PC-9 (cell line): ENCODE results near the gene SCNN1G. TPM values are rescaled to one million over a fixed set of nuclear protein-coding genes. Genes with fewer than 3 reads are reported as not detected.

Experiments
- BruUV-seq: library from RNA; stranded (reverse); fragments of 400-500 nt; replicated peaks from 2 replicates; lab custom pipeline; 2021; lab: Mats Ljungman, UMichigan
- CTCF ChIA-PET: fragments of 300-600 bp; sonication (Branson Sonifier 250); formaldehyde crosslinking; loops from one replicate; lab custom pipeline; 2022; ENCODE audit warnings: antibody characterized with exemption; lab: Charles Lee
- POLR2A ChIA-PET: fragments of 300-600 bp; sonication (Branson Sonifier 250); formaldehyde crosslinking; loops from one replicate; lab custom pipeline; 2022; ENCODE audit warnings: antibody characterized with exemption; ENCODE audit not compliant: unreplicated experiment; lab: Charles Lee
- DNase-seq, 2 experiments: peaks; one replicate each; pipeline versions ENCODE4 v3.0.0 to v3.0.0-alpha.2; 2015 to 2022; ENCODE audit warnings: mixed read lengths in 1 of 2
- H2AFZ ChIP-seq: fragments of 200-600 bp; sonication (generic); 2 replicates; pipeline ENCODE4 v1.8.1; 2017; ENCODE audit warnings: antibody characterized with exemption
- H3F3A ChIP-seq: fragments of 200-600 bp; sonication (generic); 2 replicates; pipeline ENCODE4 v1.8.1; 2017; ENCODE audit warnings: antibody characterized with exemption, mild to moderate bottlenecking, low read depth; ENCODE audit not compliant: insufficient read depth
- H3K27ac ChIP-seq: fragments of 200-600 bp; sonication (generic); 2 replicates; pipeline ENCODE4 v1.6.1; 2016; ENCODE audit warnings: mixed run types
- H3K27me3 ChIP-seq: fragments of 200-600 bp; sonication (generic); 2 replicates; pipeline ENCODE4 v1.6.1; 2016; ENCODE audit warnings: low read depth, mixed run types; ENCODE audit not compliant: insufficient read depth
- H3K36me3 ChIP-seq: fragments of 200-600 bp; sonication (generic); 2 replicates; pipeline ENCODE4 v1.6.1; 2016; ENCODE audit warnings: low read depth, mixed run types
- H3K4me1 ChIP-seq: fragments of 200-600 bp; sonication (generic); replicated peaks from 2 replicates; pipeline ENCODE4 v1.6.1; 2016; ENCODE audit warnings: mixed run types; ENCODE audit not compliant: insufficient read depth
- H3K4me2 ChIP-seq: fragments of 200-600 bp; sonication (generic); 2 replicates; pipeline ENCODE4 v1.6.1; 2017; ENCODE audit warnings: mixed run types
- H3K4me3 ChIP-seq: fragments of 200-600 bp; sonication (generic); 2 replicates; pipeline ENCODE4 v1.6.1; 2016; ENCODE audit warnings: mixed run types
- H3K79me2 ChIP-seq: fragments of 200-600 bp; sonication (generic); 2 replicates; pipeline ENCODE4 v1.6.1; 2017; ENCODE audit warnings: low read depth, mixed run types
- H3K9me2 ChIP-seq: fragments of 200-600 bp; sonication (generic); 2 replicates; pipeline ENCODE4 v1.8.1; 2017; ENCODE audit warnings: mild to moderate bottlenecking; ENCODE audit not compliant: insufficient read depth
- H3K9me3 ChIP-seq: fragments of 200-600 bp; sonication (generic); 2 replicates; pipeline ENCODE4 v1.8.1; 2016; ENCODE audit warnings: low read depth; ENCODE audit not compliant: insufficient read depth
- H4K20me1 ChIP-seq: fragments of 200-600 bp; sonication (generic); 2 replicates; pipeline ENCODE4 v1.8.1; 2017; ENCODE audit not compliant: insufficient read depth
- CTCF ChIP-seq: fragments of 200-600 bp; sonication (generic); conservative IDR thresholded peaks from 2 replicates; pipeline ENCODE4 v1.6.1; 2017; ENCODE audit warnings: mixed run types, antibody characterized with exemption, mild to moderate bottlenecking, moderate library complexity
- EZH2 ChIP-seq: fragments of 200-600 bp; sonication (generic); IDR thresholded peaks from 2 replicates; pipeline ENCODE4 v1.8.0; 2017; ENCODE audit warnings: antibody characterized with exemption, low read depth
- intact Hi-C: fragments of 100-400 bp; cut with micrococcal nuclease; formaldehyde crosslinking; loops from one replicate; pipeline ENCODE4 v1.10.0; 2022; ENCODE audit not compliant: unreplicated experiment
- total RNA-seq: library from RNA; stranded (reverse); gene quantifications from 2 replicates; pipeline ENCODE4 v1.2.3, GENCODE V29; 2021

SCNN1G gene
- total RNA-seq, 1 experiment from 2014 or later, result not detected

- Histone ChIP-seq H3K4me2 (no peak overlapping the region), H3K9me3 (no peaks in the 10 kb centered on the region), H3K36me3 (no peaks in the 10 kb centered on the region), H3K9me2 (no peaks in the 10 kb centered on the region), H2AFZ (no peak overlapping the region), H3K4me3 (no peak overlapping the region), H4K20me1 (no peaks in the 10 kb centered on the region), H3K27ac (no peak overlapping the region), H3K79me2 (no peaks in the 10 kb centered on the region), H3F3A (no peaks in the 10 kb centered on the region), H3K27me3 (no peaks in the 10 kb centered on the region; the same call in 1 of the 2 replicates), H3K4me1 (no peaks in the 10 kb centered on the region)
- intact Hi-C loops, result no loop called here
- TF ChIP-seq EZH2 (no peak), CTCF (no peak)
- POLR2A ChIA-PET, result no interaction called here
- BruUV-seq, result no TSS peak
- no peak for DNase-seq
- CTCF ChIA-PET, result no interaction called here
These were observed 9.6 kb upstream of the SCNN1G start for GRCh38 chr16:23172994-23173393.

GRCh38 chr16:23174622-23175021, 7.9 kb upstream of the SCNN1G start:
- BruUV-seq, result no TSS peak
- ChIA-PET CTCF (interaction anchor here (0.6 kb wide), 1 partner anchor 1806 kb away, joined by 18 read pairs; no protein-coding TSS in a partner anchor), POLR2A (no interaction called here)
- H3F3A ChIP-seq, result no peaks in the 10 kb centered on the region
- no peaks in the 10 kb centered on the region for H3K9me2 ChIP-seq
- no peak overlapping the region for H3K4me2 ChIP-seq
- intact Hi-C loops, result no loop called here
- no peaks in the 10 kb centered on the region; the same call in 1 of the 2 replicates for H4K20me1 ChIP-seq
- H3K9me3 ChIP-seq, result no peaks in the 10 kb centered on the region
- DNase-seq, result no peak
- H2AFZ ChIP-seq, result no peak overlapping the region
- H3K27ac ChIP-seq, result no peak overlapping the region
- TF ChIP-seq CTCF (no peak), EZH2 (no peak)
- H3K4me1 ChIP-seq, result no peaks in the 10 kb centered on the region
- H3K27me3 ChIP-seq, result no peaks in the 10 kb centered on the region; the same call in 1 of the 2 replicates
- H3K79me2 ChIP-seq, result no peaks in the 10 kb centered on the region
- no peak overlapping the region for H3K4me3 ChIP-seq
- H3K36me3 ChIP-seq, result no peaks in the 10 kb centered on the region

GRCh38 chr16:23175651-23176050, 6.9 kb upstream of the SCNN1G start:
- no peak for DNase-seq
- TF ChIP-seq EZH2, result no peak
- TF ChIP-seq CTCF, result no peak
- no peaks in the 10 kb centered on the region for H3K9me3 ChIP-seq
- no peaks in the 10 kb centered on the region for H3K9me2 ChIP-seq
- H3F3A ChIP-seq, result no peaks in the 10 kb centered on the region
- no peaks in the 10 kb centered on the region for H3K79me2 ChIP-seq
- no peak overlapping the region for H3K4me3 ChIP-seq
- POLR2A ChIA-PET, result interaction anchor here (0.5 kb wide), 1 partner anchor 104 kb away, joined by 4 read pairs; no protein-coding TSS in a partner anchor
- H3K4me2 ChIP-seq, result no peak overlapping the region
- H4K20me1 ChIP-seq, result no peaks in the 10 kb centered on the region; the same call in 1 of the 2 replicates
- no peaks in the 10 kb centered on the region for H3K36me3 ChIP-seq
- CTCF ChIA-PET, result no interaction called here
- BruUV-seq, result no TSS peak
- no peak overlapping the region for H2AFZ ChIP-seq
- H3K27me3 ChIP-seq, result no peaks in the 10 kb centered on the region; the same call in 1 of the 2 replicates
- intact Hi-C loops, result no loop called here
- H3K4me1 ChIP-seq, result no peaks in the 10 kb centered on the region; the same call in 1 of the 2 replicates
- no peak overlapping the region for H3K27ac ChIP-seq
